Measurements from ENCODE around the gene MAPK1. TPM values are rescaled to one million over a fixed set of nuclear protein-coding genes. Genes with fewer than 3 reads are reported as not detected.

The MAPK1 gene
- total RNA-seq, 1 donor from 2014 or later = 37.2 TPM

DNA sequence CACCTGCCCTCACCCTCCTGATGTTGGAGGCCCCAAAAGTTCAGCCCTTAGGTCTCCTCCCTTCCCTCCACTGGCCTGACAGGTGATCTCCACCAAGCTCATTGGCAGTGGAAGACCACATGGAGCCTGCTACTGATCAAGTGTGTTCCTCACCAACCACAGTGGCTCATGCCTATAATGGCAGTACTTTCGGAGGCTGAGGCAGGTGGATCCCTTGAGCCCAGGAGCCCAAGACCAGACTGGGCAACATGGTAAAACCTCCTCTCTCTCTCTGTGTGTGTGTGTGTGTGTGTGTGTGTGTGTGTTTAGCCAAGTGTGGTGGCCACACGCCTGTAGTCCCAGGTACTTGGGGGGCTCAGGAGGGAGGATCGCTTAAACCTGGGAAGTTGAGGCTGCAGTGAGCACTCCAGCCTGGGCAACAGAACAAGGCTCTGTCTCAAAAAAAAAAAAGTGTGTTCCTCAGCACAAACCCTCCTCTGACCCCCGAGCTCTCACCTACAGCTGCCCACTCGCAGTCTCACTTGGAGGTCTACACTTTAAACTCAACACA, 127.5 kb downstream of the MAPK1 start:
- TF ChIP-seq, protein P1, sequence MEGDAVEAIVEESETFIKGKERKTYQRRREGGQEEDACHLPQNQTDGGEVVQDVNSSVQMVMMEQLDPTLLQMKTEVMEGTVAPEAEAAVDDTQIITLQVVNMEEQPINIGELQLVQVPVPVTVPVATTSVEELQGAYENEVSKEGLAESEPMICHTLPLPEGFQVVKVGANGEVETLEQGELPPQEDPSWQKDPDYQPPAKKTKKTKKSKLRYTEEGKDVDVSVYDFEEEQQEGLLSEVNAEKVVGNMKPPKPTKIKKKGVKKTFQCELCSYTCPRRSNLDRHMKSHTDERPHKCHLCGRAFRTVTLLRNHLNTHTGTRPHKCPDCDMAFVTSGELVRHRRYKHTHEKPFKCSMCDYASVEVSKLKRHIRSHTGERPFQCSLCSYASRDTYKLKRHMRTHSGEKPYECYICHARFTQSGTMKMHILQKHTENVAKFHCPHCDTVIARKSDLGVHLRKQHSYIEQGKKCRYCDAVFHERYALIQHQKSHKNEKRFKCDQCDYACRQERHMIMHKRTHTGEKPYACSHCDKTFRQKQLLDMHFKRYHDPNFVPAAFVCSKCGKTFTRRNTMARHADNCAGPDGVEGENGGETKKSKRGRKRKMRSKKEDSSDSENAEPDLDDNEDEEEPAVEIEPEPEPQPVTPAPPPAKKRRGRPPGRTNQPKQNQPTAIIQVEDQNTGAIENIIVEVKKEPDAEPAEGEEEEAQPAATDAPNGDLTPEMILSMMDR (IDR thresholded peaks at IDR 0.05; ENCODE audit: insufficient read depth, low read length, poor library complexity, severe bottlenecking) = no peak
- H3K36me3 ChIP-seq (ENCODE audit: control insufficient read depth, insufficient read depth, low read length) = no peaks in the 10 kb centered on the region
- DNase-seq (ENCODE audit: low read depth) = no peak
- H3K27me3 ChIP-seq (ENCODE audit: control insufficient read depth, insufficient read depth, low read length) = peaks cover 7% of the 10 kb centered on the region
- no peak overlapping the region for H3K4me3 ChIP-seq (ENCODE audit: low read depth, low read length)

DNA sequence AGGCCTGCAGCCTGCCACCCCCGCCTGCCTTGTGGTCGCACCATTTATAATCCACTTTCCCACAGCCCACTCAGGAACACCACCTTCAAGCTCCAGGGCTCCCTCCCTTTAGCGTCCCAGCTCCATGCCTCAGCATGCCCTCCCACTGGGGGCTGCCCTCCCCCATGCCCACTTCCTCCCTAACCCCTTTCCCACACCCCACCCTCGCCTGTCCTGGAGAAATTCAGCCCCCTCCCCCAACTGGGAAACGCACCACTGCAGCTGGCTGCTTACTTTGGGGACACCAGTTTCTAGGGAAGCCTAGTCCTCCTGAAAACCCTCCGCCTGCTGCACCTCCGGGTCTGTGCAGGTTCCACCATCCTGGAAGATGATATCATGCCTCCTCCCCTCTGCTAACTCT, 128.5 kb downstream of the MAPK1 start:
- DNase-seq (ENCODE audit: low read depth) = no peak
- H3K4me3 ChIP-seq (ENCODE audit: low read depth, low read length) = no peak overlapping the region
- TF ChIP-seq, protein P1 (IDR thresholded peaks at IDR 0.05; ENCODE audit: insufficient read depth, low read length, poor library complexity, severe bottlenecking) = no peak

DNA sequence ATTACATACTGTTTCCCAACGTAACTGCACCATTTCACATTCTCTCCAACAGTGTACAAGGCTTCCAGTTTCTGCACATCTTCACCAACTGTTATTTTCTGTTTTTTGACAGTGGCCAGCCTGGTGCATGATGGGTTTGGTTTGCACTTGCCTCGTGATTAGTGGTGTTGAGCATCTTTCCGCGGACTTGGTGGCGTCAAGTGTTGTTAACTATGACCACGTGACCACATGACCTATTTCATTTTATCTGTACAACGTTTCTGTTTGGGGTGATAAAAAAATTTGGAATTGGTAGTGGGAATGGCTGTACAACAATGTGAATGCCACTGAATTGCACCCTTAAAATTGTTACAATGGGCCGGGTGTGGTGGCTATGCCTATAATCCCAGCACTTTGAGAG, 129.4 kb downstream of the MAPK1 start:
- peaks cover 7% of the 10 kb centered on the region for H3K27me3 ChIP-seq (ENCODE audit: control insufficient read depth, insufficient read depth, low read length)
- no peak overlapping the region for H3K4me3 ChIP-seq (ENCODE audit: low read depth, low read length)
- TF ChIP-seq, protein P1 (IDR thresholded peaks at IDR 0.05; ENCODE audit: insufficient read depth, low read length, poor library complexity, severe bottlenecking) = no peak
- H3K36me3 ChIP-seq (ENCODE audit: control insufficient read depth, insufficient read depth, low read length) = no peaks in the 10 kb centered on the region
- DNase-seq (ENCODE audit: low read depth) = no peak

More for the DNA sequence above, 128.5 kb downstream of the MAPK1 start:
- Histone ChIP-seq H3K36me3 (ENCODE audit: control insufficient read depth, insufficient read depth, low read length) (no peaks in the 10 kb centered on the region), H3K27me3 (ENCODE audit: control insufficient read depth, insufficient read depth, low read length) (peaks cover 7% of the 10 kb centered on the region)

DNA sequence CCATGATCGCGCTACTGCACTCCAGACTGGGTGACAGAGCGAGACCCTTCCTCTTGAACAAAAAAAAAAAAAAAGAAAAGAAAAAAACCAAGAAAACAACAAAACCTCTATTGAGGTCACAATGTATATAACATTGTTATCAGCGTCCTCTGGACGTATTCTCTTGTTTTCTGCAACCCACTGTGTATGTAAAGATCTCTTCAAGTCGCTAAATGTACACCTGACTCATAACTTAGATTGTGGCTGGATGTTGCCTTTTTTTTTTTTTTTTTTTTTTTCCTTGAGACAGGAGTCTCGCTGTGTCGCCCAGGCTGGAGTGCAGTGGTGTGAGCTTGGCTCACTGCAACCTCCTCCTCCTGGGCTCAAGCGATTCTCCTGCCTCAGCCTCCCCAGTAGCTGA, 130.5 kb downstream of the MAPK1 start:
- H3K27me3 ChIP-seq (ENCODE audit: control insufficient read depth, insufficient read depth, low read length) = peaks cover 7% of the 10 kb centered on the region
- TF ChIP-seq, protein P1 (IDR thresholded peaks at IDR 0.05; ENCODE audit: insufficient read depth, low read length, poor library complexity, severe bottlenecking) = no peak
- DNase-seq (ENCODE audit: low read depth) = no peak

DNA sequence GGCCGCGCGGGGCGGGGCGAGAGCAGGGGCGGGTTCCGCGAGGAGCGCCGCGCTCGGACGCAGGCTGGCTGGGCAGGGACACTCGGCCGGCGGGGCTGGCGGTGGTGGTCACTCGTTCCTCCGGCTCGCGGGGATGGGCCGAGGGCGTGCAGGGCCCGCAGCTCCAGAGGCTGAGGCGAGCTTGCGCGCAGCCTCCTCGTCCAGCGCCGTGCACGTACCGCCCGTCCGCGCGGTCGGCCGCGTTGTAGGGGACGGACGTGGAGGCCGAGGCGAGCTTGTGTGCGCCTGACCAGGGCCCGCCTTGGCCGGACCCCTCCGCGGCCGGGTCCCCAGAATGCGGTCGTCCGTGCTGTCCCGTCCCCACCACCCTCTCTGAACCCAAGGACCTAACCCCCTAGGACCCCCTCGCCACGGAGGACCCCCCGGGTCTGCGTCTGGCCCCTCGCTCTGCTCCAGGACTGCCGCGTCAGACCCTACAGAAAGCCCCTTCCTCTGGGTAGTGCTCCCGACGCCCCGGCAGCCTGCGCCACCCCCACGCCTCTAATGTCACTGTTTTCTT, 131.3 kb downstream of the MAPK1 start:
- Histone ChIP-seq H3K4me3 (ENCODE audit: low read depth, low read length) (peak overlapping the region; percentile 57), H3K27me3 (ENCODE audit: control insufficient read depth, insufficient read depth, low read length) (peaks cover 7% of the 10 kb centered on the region), H3K36me3 (ENCODE audit: control insufficient read depth, insufficient read depth, low read length) (no peaks in the 10 kb centered on the region)
- TF ChIP-seq, protein P1 (IDR thresholded peaks at IDR 0.05; ENCODE audit: insufficient read depth, low read length, poor library complexity, severe bottlenecking) = no peak
- no peak for DNase-seq (ENCODE audit: low read depth)

More for the DNA sequence above, 130.5 kb downstream of the MAPK1 start:
- Histone ChIP-seq H3K4me3 (ENCODE audit: low read depth, low read length) (no peak overlapping the region), H3K36me3 (ENCODE audit: control insufficient read depth, insufficient read depth, low read length) (no peaks in the 10 kb centered on the region)

Data from kidney epithelial cell (primary cell).